IMR-90 (cell line): Measurements from ENCODE around the gene PPM1L. TPM values are rescaled to one million over a fixed set of nuclear protein-coding genes. Genes with fewer than 3 reads are reported as not detected.

Source experiments
- ATAC-seq: fragments of 200-7000 bp; cut with Tn5 transposase; 2 replicates; pipeline ENCODE4 v1.9.1; 2020; ENCODE audit warnings: low read depth, mild to moderate bottlenecking, moderate library complexity
- BruUV-seq: library from RNA; stranded (reverse); fragments of 400-500 nt; replicated peaks from 2 replicates; lab custom pipeline; 2021; lab: Mats Ljungman, UMichigan
- CTCF ChIA-PET: fragments of 300-600 bp; formaldehyde crosslinking; extraction: SDS; loops from one replicate; lab custom pipeline; 2021; ENCODE audit warnings: antibody characterized with exemption; lab: Yijun Ruan, JAX
- POLR2A ChIA-PET: fragments of 300-600 bp; sonication (Branson Sonifier 250); formaldehyde crosslinking; loops from one replicate; lab custom pipeline; 2022; ENCODE audit warnings: antibody characterized with exemption; ENCODE audit not compliant: unreplicated experiment; lab: Charles Lee
- DNase-seq: peaks from one replicate; pipeline ENCODE4 v3.0.0; 2013
- H2AFZ ChIP-seq: replicated peaks from 2 replicates; pipeline ENCODE3; 2013; ENCODE audit warnings: low read length, mild to moderate bottlenecking; ENCODE audit not compliant: poor library complexity
- H2AK5ac ChIP-seq: 2 replicates; pipeline ENCODE4 v1.6.1; 2013; ENCODE audit warnings: low read depth, low read length, inconsistent platforms
- H2AK9ac ChIP-seq: replicated peaks from 2 replicates; pipeline ENCODE3; 2013; ENCODE audit warnings: mild to moderate bottlenecking, low read depth, low read length, moderate library complexity; ENCODE audit not compliant: poor library complexity
- H2BK120ac ChIP-seq: 2 replicates; pipeline ENCODE4 v1.6.1; 2013; ENCODE audit warnings: low read depth, low read length, inconsistent platforms
- H2BK15ac ChIP-seq: 3 replicates; pipeline ENCODE4 v1.6.1; 2013; ENCODE audit warnings: low read depth, low read length, inconsistent platforms
- H2BK20ac ChIP-seq: 2 replicates; pipeline ENCODE4 v1.6.1; 2013; ENCODE audit warnings: low read depth, mild to moderate bottlenecking, inconsistent platforms, low read length, moderate library complexity
- H2BK5ac ChIP-seq: 2 replicates; pipeline ENCODE4 v1.6.1; 2013; ENCODE audit warnings: mild to moderate bottlenecking, low read depth, low read length, inconsistent platforms; ENCODE audit not compliant: poor library complexity, severe bottlenecking
- H3K14ac ChIP-seq: replicated peaks from 2 replicates; pipeline ENCODE4 v1.6.1; 2013; ENCODE audit warnings: low read depth, low read length, inconsistent platforms
- H3K18ac ChIP-seq: 2 replicates; pipeline ENCODE4 v1.6.1; 2013; ENCODE audit warnings: low read depth, low read length, control low read depth
- H3K23ac ChIP-seq: 2 replicates; pipeline ENCODE4 v1.6.1; 2013; ENCODE audit warnings: low read depth, low read length, inconsistent platforms
- H3K27ac ChIP-seq: 2 replicates; pipeline ENCODE4 v1.5.1; 2013; ENCODE audit warnings: mild to moderate bottlenecking, control low read depth, low read length; ENCODE audit not compliant: insufficient read depth
- H3K27me3 ChIP-seq: 2 replicates; pipeline ENCODE4 v1.6.1; 2013; ENCODE audit warnings: low read length; ENCODE audit not compliant: control insufficient read depth, insufficient read depth
- H3K36me3 ChIP-seq: 2 replicates; pipeline ENCODE4 v1.6.1; 2013; ENCODE audit warnings: low read length, mixed read lengths; ENCODE audit not compliant: control insufficient read depth, insufficient read depth
- H3K4ac ChIP-seq: 2 replicates; pipeline ENCODE4 v1.6.1; 2013; ENCODE audit warnings: low read depth, low read length, inconsistent platforms
- H3K4me1 ChIP-seq: 2 replicates; pipeline ENCODE4 v1.6.1; 2013; ENCODE audit warnings: low read length, mixed read lengths; ENCODE audit not compliant: control insufficient read depth, insufficient read depth
- H3K4me2 ChIP-seq: 2 replicates; pipeline ENCODE4 v1.6.1; 2013; ENCODE audit warnings: low read depth, mild to moderate bottlenecking, control low read depth, low read length, moderate library complexity
- H3K4me3 ChIP-seq: 2 replicates; pipeline ENCODE4 v1.5.1; 2013; ENCODE audit warnings: low read depth, mild to moderate bottlenecking, control low read depth, low read length, moderate library complexity; ENCODE audit not compliant: insufficient read depth
- H3K56ac ChIP-seq: 2 replicates; pipeline ENCODE4 v1.6.1; 2013; ENCODE audit warnings: low read length, inconsistent platforms; ENCODE audit not compliant: insufficient read depth; ENCODE audit errors: extremely low read depth
- H3K79me1 ChIP-seq, 2 experiments: 2 replicates each; pipeline ENCODE4 v1.6.1; 2013; ENCODE audit warnings: low read length in 2 of 2, inconsistent platforms in 1 of 2, low read depth in 1 of 2
- H3K9ac ChIP-seq: 2 replicates; pipeline ENCODE4 v1.6.1; 2013; ENCODE audit warnings: low read depth, low read length, control low read depth
- H3K9me1 ChIP-seq: 2 replicates; pipeline ENCODE4 v1.6.1; 2013; ENCODE audit warnings: low read length, inconsistent platforms; ENCODE audit not compliant: insufficient read depth
- H3K9me3 ChIP-seq: 2 replicates; pipeline ENCODE4 v1.6.1; 2013; ENCODE audit warnings: low read length; ENCODE audit not compliant: control insufficient read depth, insufficient read depth
- H4K20me1 ChIP-seq: 2 replicates; pipeline ENCODE4 v1.6.1; 2013; ENCODE audit warnings: low read length, inconsistent platforms; ENCODE audit not compliant: insufficient read depth
- H4K5ac ChIP-seq: 2 replicates; pipeline ENCODE4 v1.6.1; 2013; ENCODE audit warnings: mild to moderate bottlenecking, low read depth, low read length, control low read depth
- H4K8ac ChIP-seq, 2 experiments: 2 replicates each; pipeline ENCODE4 v1.6.1; 2013; ENCODE audit warnings: low read depth in 2 of 2, low read length in 2 of 2, control low read depth in 1 of 2, inconsistent platforms in 1 of 2
- H4K91ac ChIP-seq: 2 replicates; pipeline ENCODE4 v1.6.1; 2013; ENCODE audit warnings: low read depth, low read length, inconsistent platforms; ENCODE audit not compliant: insufficient read depth
- BHLHE40 ChIP-seq: fragments of 150-350 bp; IDR thresholded peaks from 2 replicates; pipeline ENCODE4 v1.6.1; 2016; ENCODE audit warnings: mild to moderate bottlenecking, low read depth, low read length
- CEBPB ChIP-seq: IDR thresholded peaks from 2 replicates; pipeline ENCODE4 v1.6.1; 2012; ENCODE audit warnings: low read depth, low read length, improper control_type of control experiment
- FOS ChIP-seq: fragments of 150-350 bp; IDR thresholded peaks from 2 replicates; pipeline ENCODE4 v1.6.1; 2016; ENCODE audit warnings: low read depth, low read length
- MAFK ChIP-seq: IDR thresholded peaks from 2 replicates; pipeline ENCODE4 v1.6.1; 2012; ENCODE audit warnings: low read depth, low read length, improper control_type of control experiment
- MAZ ChIP-seq: IDR thresholded peaks from 2 replicates; pipeline ENCODE4 v1.6.1; 2012; ENCODE audit warnings: low read depth, mild to moderate bottlenecking, low read length, improper control_type of control experiment, moderate library complexity, borderline replicate concordance
- MXI1 ChIP-seq: IDR thresholded peaks from 2 replicates; pipeline ENCODE4 v1.6.1; 2012; ENCODE audit warnings: low read depth, mild to moderate bottlenecking, low read length, moderate library complexity, borderline replicate concordance
- NFE2L2 ChIP-seq: fragments of 150-350 bp; IDR thresholded peaks from 2 replicates; pipeline ENCODE4 v1.6.1; 2016; ENCODE audit warnings: low read depth, mild to moderate bottlenecking, low read length
- POLR2A ChIP-seq: IDR thresholded peaks from 2 replicates; pipeline ENCODE4 v1.6.1; 2012; ENCODE audit warnings: mild to moderate bottlenecking, low read depth, low read length
- RFX5 ChIP-seq: IDR thresholded peaks from 2 replicates; pipeline ENCODE4 v1.8.0; 2012; ENCODE audit warnings: low read depth, mild to moderate bottlenecking, low read length, moderate library complexity
- SMC3 ChIP-seq: fragments of 150-350 bp; IDR thresholded peaks from 2 replicates; pipeline ENCODE4 v1.6.1; 2016; ENCODE audit warnings: low read depth, mild to moderate bottlenecking, antibody characterized with exemption, low read length, moderate library complexity
- WGBS, 2 experiments: methylation state at CpG; one replicate each; pipeline versions ENCODE4 v1.1.5 to v1.1.7; 2013; ENCODE audit warnings: missing lambda C conversion rate in 2 of 2; ENCODE audit not compliant: insufficient read length in 1 of 2; ENCODE audit errors: extremely low coverage in 2 of 2; 5-methylcytosine and 5-hydroxymethylcytosine counted together
- dilution Hi-C: fragments of 300-500 bp; cut with HindIII; formaldehyde crosslinking; loops from one replicate; pipeline ENCODE4 v1.14.3; 2018; ENCODE audit warnings: low sequenced_read_pairs; ENCODE audit not compliant: unreplicated experiment
- in situ Hi-C: fragments of 300-500 bp; cut with MboI; formaldehyde crosslinking; loops from 3 replicates; pipeline ENCODE4 v1.14.3; 2019; ENCODE audit warnings: low sequenced_read_pairs, inconsistent platforms, mixed read lengths
- intact Hi-C: fragments of 100-400 bp; cut with micrococcal nuclease; formaldehyde crosslinking; loops from 2 replicates; pipeline ENCODE4 v1.10.0; 2022
- polyA plus RNA-seq, 3 experiments: library from polyadenylated mRNA; depleted of rRNA; stranded (reverse); fragments of >200 nt; gene quantifications; 2 replicates each; pipeline ENCODE4 v1.2.3, GENCODE V29; 2012; ENCODE audit warnings: low replicate concordance in 1 of 3
- total RNA-seq: library from RNA; depleted of rRNA; stranded (reverse); fragments of >200 nt; gene quantifications from 2 replicates; pipeline ENCODE4 v1.2.3, GENCODE V29; 2012
- TF ChIP-seq, protein P1 (sequence below): fragments of 150-350 bp; IDR thresholded peaks from 2 replicates; pipeline ENCODE4 v1.6.1; 2016; ENCODE audit warnings: low read depth, mild to moderate bottlenecking, low read length, moderate library complexity, borderline replicate concordance
- TF ChIP-seq, protein P2 (sequence below): fragments of 150-350 bp; IDR thresholded peaks from 2 replicates; pipeline ENCODE4 v1.6.1; 2017; ENCODE audit warnings: mild to moderate bottlenecking, antibody characterized with exemption, low read length, low read depth
- TF ChIP-seq, protein P3 (sequence below): conservative IDR thresholded peaks from 2 replicates; pipeline ENCODE4 v1.5.1; 2012; ENCODE audit warnings: mild to moderate bottlenecking, low read depth, low read length, improper control_type of control experiment

PPM1L gene
- total and polyA plus RNA-seq, 2 of the 4 experiments (the other 2 are of a cell fraction), result 0.14 to 0.18 TPM

DNA sequence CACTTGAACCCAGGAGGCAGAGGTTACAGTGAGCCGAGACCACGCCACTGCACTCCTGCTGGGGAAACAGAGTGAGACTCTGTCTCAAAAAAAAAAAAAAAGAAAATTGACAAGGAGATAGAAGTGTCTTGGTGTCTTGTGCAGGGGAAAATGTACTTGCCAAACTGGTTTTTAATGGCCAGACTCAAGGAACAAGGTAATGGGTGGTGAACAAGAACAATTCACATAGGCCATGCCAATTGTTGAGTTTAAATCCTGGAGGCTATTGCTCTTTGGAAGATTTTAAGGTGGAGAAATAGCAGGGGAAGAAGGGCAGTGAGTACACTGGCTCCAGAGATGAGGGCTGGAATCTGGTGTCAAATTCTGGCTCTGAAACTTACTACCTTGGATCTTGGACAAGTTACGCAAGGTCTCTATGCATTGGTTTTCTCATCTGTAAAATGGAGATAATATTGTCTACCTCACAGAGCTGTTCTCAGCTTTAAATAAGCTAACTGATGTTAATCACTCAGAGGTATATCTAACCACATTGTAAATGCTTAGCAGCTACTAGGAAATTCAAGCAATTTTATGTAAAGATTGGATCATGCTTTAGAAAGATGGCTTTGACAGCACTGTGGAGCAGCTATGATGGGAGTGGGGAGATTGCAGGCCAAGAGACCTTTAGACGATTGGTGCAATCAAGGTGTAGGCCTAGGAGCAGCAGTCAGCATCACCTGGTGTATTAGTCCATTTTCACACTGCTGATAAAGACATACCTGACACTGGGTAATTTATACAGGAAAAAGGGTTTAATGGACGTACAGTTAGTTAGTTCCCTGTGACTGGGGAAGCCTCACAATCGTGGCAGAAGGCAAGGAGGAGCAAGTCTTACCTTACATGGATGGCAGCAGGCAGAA, 270.8 kb downstream of the PPM1L start:
- H2BK120ac ChIP-seq, result no peak overlapping the region
- no peak overlapping the region for H2BK20ac ChIP-seq
- no peak overlapping the region for H3K27ac ChIP-seq
- in situ Hi-C loops (no loop called here), dilution Hi-C loops (no loop called here), intact Hi-C loops (no loop called here)
- no peak overlapping the region for H3K4me2 ChIP-seq
- no peak overlapping the region for H3K4ac ChIP-seq
- H3K9me1 ChIP-seq, result no peaks in the 10 kb centered on the region
- H3K79me1 ChIP-seq, result no peaks in the 10 kb centered on the region
- no peaks in the 10 kb centered on the region for H4K20me1 ChIP-seq
- TF ChIP-seq MAZ (no peak), FOS (no peak), MAFK (no peak), RFX5 (no peak), SMC3 (no peak), CEBPB (no peak), NFE2L2 (no peak), MXI1 (no peak), POLR2A (no peak), BHLHE40 (no peak)
- TF ChIP-seq, protein P1, sequence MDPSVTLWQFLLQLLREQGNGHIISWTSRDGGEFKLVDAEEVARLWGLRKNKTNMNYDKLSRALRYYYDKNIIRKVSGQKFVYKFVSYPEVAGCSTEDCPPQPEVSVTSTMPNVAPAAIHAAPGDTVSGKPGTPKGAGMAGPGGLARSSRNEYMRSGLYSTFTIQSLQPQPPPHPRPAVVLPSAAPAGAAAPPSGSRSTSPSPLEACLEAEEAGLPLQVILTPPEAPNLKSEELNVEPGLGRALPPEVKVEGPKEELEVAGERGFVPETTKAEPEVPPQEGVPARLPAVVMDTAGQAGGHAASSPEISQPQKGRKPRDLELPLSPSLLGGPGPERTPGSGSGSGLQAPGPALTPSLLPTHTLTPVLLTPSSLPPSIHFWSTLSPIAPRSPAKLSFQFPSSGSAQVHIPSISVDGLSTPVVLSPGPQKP, result no peak
- TF ChIP-seq, protein P2, sequence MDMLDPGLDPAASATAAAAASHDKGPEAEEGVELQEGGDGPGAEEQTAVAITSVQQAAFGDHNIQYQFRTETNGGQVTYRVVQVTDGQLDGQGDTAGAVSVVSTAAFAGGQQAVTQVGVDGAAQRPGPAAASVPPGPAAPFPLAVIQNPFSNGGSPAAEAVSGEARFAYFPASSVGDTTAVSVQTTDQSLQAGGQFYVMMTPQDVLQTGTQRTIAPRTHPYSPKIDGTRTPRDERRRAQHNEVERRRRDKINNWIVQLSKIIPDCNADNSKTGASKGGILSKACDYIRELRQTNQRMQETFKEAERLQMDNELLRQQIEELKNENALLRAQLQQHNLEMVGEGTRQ, result no peak
- TF ChIP-seq, protein P3, sequence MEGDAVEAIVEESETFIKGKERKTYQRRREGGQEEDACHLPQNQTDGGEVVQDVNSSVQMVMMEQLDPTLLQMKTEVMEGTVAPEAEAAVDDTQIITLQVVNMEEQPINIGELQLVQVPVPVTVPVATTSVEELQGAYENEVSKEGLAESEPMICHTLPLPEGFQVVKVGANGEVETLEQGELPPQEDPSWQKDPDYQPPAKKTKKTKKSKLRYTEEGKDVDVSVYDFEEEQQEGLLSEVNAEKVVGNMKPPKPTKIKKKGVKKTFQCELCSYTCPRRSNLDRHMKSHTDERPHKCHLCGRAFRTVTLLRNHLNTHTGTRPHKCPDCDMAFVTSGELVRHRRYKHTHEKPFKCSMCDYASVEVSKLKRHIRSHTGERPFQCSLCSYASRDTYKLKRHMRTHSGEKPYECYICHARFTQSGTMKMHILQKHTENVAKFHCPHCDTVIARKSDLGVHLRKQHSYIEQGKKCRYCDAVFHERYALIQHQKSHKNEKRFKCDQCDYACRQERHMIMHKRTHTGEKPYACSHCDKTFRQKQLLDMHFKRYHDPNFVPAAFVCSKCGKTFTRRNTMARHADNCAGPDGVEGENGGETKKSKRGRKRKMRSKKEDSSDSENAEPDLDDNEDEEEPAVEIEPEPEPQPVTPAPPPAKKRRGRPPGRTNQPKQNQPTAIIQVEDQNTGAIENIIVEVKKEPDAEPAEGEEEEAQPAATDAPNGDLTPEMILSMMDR, result no peak
- no peak overlapping the region for H4K91ac ChIP-seq
- BruUV-seq, result no TSS peak
- ATAC-seq (no peak), DNase-seq (no peak)
- H2BK5ac ChIP-seq, result no peak overlapping the region
- no peak overlapping the region for H3K4me3 ChIP-seq
- H3K23ac ChIP-seq, result no peak overlapping the region
- POLR2A ChIA-PET, result no interaction called here
- H2BK15ac ChIP-seq, result no peak overlapping the region
- H3K27me3 ChIP-seq, result no peaks in the 10 kb centered on the region
- no peak overlapping the region for H2AK9ac ChIP-seq
- no peaks in the 10 kb centered on the region for H3K36me3 ChIP-seq
- no CpG with 5 or more reads among the region's 6 CpGs for WGBS, 2 experiments
- H4K5ac ChIP-seq, result no peak overlapping the region
- no peaks in the 10 kb centered on the region for H3K4me1 ChIP-seq
- H3K56ac ChIP-seq, result no peak overlapping the region
- no peak overlapping the region for H2AFZ ChIP-seq
- H2AK5ac ChIP-seq, result no peak overlapping the region
- no peak overlapping the region for H4K8ac ChIP-seq
- no peaks in the 10 kb centered on the region for H3K9me3 ChIP-seq
- no peak overlapping the region for H3K9ac ChIP-seq
- H3K14ac ChIP-seq, result no peak overlapping the region
- no peak overlapping the region for H3K18ac ChIP-seq
- CTCF ChIA-PET, result no interaction called here
